HG03558 (cell line): ENCODE results near the gene MTLN.
"Not testable (repeated sequence)": the region's sequence is repeated elsewhere in the genome, so short reads cannot be mapped to it uniquely, and the experiment has no call there.

Experiments
- ATAC-seq: cut with Tn5 transposase; IDR thresholded peaks from one replicate; pipeline ENCODE4 v1.9.1; 2021; ENCODE audit warnings: moderate number of reproducible peaks; ENCODE audit not compliant: unreplicated experiment; ENCODE audit errors: extremely low read depth

The MTLN gene

GRCh38 chr2:110211938-110212858 lies at the start of gene MTLN:
MTLN (minus strand) TSS chr2:110212547; CDS start chr2:110212525, 22 bp downstream.
- ATAC-seq = peak; percentile 84

GRCh38 chr2:110261910-110262309 lies 49.6 kb upstream of the MTLN start:
- not testable (repeated sequence) for ATAC-seq

- ATAC-seq = not testable (repeated sequence)
Measured at GRCh38 chr2:110248081-110248795, 35.9 kb upstream of the MTLN start.

- not testable (repeated sequence) for ATAC-seq
Measured at GRCh38 chr2:110245488-110246435, 33.4 kb upstream of the MTLN start.

- ATAC-seq = not testable (repeated sequence)
Measured at GRCh38 chr2:110243283-110243682, 30.9 kb upstream of the MTLN start.

- ATAC-seq = not testable (repeated sequence)
Measured at GRCh38 chr2:110234514-110234913, 22.2 kb upstream of the MTLN start.

- not testable (repeated sequence) for ATAC-seq
Measured at GRCh38 chr2:110229886-110230285, 17.5 kb upstream of the MTLN start.

- not testable (repeated sequence) for ATAC-seq
Measured at GRCh38 chr2:110222626-110223025, 10.3 kb upstream of the MTLN start.

GRCh38 chr2:110221938-110222337 lies 9.6 kb upstream of the MTLN start:
- no peak for ATAC-seq

- ATAC-seq = no peak
Measured at GRCh38 chr2:110220190-110220564, 7.8 kb upstream of the MTLN start.

- no peak for ATAC-seq
Measured at GRCh38 chr2:110219496-110220189, 7.3 kb upstream of the MTLN start.

GRCh38 chr2:110218889-110219288 lies 6.5 kb upstream of the MTLN start:
- not testable (repeated sequence) for ATAC-seq

- ATAC-seq = no peak
Measured at GRCh38 chr2:110216803-110217202, 4.5 kb upstream of the MTLN start.

- ATAC-seq = no peak
Measured at GRCh38 chr2:110216199-110216598, 3.9 kb upstream of the MTLN start.

- ATAC-seq = no peak
Measured at GRCh38 chr2:110215566-110216158, 3.3 kb upstream of the MTLN start.

- no peak for ATAC-seq
Measured at GRCh38 chr2:110215091-110215490, 2.7 kb upstream of the MTLN start.

- not testable (repeated sequence) for ATAC-seq
Measured at GRCh38 chr2:110213522-110213921, 1.2 kb upstream of the MTLN start.

- ATAC-seq = no peak
Measured at GRCh38 chr2:110205660-110206455, 6.5 kb downstream of the MTLN start.
